Activated CD4-positive, alpha-beta T cell treated with anti-CD3 and anti-CD28 coated beads, Interleukin-2, amount 50 U/mL, for 16 hours (primary cell): ENCODE data around the gene ACOX3.
A peak's percentile ranks its signal among the peaks of the same experiment; 100 is the strongest.

Source experiments
- DNase-seq: peaks from one replicate; pipeline ENCODE4 v3.0.0-alpha.2; 2020

The ACOX3 gene

DNA sequence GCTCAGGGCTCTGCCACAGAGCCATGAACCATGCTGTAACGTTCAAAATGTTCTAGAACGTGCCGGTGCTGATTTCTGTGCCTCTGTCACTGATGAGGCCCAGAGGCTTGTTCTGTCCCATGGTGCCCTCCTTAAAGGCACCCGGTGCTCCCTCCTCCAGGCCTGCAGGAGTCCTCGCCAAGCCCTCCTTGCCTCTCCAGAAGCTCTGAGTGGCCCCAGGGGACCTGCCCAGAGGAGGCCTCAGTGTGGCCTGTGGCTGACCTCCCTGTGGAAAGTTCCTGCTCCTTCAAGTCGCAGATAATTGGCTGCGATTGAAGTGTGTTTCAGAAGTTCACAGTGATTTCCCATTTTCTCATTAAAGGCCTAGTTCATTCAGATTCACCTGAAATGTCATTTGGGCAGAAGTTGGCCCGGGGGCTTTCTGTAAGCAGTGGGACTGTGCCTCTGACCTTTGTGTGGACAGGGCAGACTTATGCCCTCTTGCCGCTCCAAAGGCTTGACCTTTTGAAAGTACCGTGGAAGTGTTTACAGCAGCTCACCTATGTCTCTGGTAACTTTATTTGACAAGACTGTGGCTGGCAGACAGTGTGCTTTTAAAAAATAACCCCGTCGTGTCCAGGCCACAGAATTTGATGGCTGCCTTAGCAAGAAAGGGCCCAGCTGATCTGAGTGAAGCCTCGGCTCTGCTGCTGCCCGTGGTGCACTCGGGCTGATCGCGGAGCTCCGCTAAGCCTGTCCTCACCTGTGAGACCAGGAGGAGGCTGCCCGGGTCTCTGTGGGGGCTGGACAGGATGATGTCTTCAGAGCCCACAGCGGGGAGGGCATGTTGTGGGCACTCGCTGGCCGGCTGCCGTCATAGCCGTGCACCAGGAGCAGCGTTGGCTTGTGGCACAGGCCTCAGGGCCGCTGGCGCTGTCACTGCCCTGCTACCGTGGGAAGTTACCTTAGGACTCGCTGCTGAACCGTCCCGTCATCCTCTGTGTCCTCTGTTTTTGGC, 25.4 kb upstream of the ACOX3 start:
- DNase-seq, result no peak

DNA sequence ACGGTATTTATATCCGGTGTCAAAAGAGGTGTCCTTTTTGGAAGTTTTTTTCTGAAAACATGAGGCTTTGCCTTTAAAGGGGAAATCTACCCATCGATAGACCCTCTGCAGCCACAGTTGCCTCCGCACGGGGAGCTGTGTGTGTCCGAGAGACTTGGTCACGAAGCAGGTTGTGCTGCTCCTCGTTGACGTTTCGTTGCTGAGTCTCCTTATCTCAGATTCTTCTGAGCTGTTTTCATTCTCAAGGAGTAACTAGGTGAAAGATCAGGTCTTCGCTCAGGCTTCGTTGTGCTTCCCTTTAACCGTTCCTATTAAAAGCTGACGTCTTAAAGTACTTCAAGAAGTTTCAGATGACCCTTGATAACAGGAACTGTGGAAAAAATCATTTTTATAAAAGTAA, 23.9 kb upstream of the ACOX3 start:
- DNase-seq, result no peak

DNA sequence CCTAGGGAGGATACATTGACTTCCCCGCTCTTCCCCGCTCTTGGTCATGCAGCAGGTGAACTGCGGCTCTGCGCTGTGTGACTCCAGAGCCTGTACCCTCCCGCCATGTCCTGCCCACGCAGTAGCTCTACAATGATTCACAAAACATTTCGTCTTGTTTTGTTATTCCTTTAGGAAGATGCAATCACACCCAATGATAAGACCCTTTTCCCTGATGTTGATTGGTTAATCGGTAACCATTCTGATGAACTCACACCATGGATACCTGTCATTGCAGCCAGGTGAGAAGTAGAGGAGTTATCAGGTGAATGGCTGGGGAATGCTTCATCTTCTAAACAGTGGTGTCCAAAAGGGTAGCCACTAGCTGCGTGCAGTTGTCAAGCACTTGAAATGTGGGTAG, 23.3 kb upstream of the ACOX3 start:
- DNase-seq, result no peak

DNA sequence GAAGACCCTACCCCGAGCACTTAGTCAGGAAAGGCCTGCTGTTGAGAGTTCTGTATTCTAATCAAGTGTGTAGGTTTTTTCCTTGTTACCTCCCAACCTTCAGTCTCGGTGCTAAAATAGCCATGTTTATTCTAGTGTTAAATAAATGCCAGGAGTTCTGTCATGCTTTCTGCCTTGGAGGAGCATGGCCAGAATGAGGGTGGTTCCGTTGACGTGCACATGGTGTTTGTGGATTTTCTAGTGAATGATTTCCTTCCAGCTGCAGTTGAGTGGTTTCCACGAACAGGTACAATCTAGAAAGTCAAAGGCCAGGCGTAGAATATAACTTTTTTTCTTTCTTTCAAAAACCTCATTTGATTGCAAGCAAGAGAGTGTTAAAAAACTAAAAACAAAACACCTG, 21.1 kb upstream of the ACOX3 start:
- DNase-seq, result no peak

- no peak for DNase-seq
Observed at GRCh38 chr4:8461086-8461485, 20.6 kb upstream of the ACOX3 start.

GRCh38 chr4:8459867-8460445, 19.4 kb upstream of the ACOX3 start:
- no peak for DNase-seq

- DNase-seq, result no peak
Observed at GRCh38 chr4:8457646-8458252, 17.2 kb upstream of the ACOX3 start.

DNA sequence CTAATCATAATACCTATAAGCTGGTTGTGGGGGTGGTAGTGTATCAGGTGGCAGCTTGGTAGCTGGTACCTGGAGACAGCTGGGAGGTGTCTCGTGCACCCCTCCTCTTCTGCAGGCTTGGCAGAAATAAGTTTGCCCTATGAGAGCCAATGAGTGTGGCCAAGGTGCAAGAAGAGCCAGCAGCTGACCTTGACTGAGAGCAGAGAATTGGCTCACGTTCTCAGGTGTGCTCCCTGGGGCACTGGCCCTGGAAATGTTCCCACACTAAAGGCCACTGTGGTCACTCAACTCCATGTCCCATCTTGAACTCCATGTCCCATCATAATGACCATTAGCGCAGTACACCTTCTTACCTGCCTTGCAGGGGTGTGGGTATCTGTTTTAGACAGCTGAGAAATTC, 13.4 kb upstream of the ACOX3 start:
- DNase-seq, result no peak

GRCh38 chr4:8451440-8452182, 11.1 kb upstream of the ACOX3 start:
- no peak for DNase-seq

DNA sequence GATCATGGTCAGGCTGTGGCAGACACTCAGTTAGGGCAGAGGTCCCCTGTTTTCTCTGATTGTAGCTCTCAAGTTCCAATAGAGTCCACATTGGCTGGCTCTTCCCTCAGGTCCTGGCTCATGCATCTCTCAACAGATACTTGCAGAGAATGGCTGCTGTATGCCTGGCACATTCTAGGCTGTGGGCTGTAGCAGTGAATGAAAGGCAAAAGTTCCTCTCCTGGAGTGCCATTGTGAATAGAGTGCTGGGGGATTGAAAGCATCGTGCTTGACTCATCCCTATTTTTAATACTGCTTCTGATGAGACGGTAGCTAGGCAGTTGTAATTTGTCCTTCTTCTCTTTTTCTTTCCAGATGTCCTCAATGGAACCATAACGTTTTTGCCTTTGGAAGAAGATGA, 5.6 kb upstream of the ACOX3 start:
- DNase-seq, result no peak

DNA sequence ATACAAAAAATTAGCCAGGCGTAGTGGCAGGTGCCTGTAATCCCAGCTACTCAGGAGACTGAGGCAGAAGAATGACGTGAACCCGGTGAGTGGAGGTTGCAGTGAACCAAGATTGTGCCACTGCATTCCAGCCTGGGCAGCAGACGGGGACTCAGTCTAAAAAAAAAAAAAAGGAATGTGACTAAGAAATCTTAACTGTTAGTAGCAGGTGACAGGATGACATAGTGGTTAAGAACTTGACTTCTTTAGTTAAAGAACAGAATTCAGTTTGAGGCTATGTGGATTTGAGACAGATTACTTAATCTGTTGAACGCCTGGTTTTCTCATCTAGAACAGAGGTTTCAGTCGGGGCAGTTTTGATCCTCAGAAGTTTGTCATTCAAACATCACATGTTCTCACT, 3.3 kb upstream of the ACOX3 start:
- DNase-seq, result no peak

DNA sequence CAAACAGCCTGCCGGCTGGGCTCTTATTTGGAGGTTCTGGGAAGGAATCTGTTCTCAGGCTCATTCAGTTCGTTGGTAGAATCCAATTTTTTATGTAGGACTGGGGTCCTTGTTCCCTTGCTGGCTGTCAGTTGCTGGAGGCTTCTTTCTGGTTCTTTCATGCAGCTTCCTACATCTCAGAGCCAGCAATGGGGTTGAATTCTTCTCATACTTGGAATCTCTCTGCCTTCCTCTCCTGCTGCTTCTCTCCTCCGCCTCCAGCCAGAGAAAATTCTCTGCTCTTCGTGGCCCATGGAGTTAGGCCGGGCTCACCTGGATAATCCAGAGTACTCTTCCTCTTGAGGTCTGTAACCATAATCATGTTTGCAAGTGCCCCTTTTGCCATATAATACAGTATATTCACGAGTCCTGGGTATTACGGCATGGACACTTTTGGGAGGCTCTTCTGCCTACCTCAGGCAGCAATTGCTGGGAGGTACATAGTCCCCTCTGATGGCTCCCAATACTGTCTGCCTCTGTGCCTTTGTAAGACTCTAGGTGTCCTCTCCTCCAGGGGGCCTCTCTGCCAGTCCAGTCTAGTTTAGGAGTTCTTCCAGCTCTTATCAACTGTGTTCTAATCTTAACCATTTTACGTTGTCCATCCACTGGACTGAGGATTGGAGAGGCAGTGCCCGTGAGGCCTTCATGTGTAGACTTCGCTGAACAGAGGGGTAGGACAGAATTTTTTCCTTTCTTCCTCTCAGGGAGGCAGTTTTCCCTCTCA, 2.3 kb upstream of the ACOX3 start:
- no peak for DNase-seq

DNA sequence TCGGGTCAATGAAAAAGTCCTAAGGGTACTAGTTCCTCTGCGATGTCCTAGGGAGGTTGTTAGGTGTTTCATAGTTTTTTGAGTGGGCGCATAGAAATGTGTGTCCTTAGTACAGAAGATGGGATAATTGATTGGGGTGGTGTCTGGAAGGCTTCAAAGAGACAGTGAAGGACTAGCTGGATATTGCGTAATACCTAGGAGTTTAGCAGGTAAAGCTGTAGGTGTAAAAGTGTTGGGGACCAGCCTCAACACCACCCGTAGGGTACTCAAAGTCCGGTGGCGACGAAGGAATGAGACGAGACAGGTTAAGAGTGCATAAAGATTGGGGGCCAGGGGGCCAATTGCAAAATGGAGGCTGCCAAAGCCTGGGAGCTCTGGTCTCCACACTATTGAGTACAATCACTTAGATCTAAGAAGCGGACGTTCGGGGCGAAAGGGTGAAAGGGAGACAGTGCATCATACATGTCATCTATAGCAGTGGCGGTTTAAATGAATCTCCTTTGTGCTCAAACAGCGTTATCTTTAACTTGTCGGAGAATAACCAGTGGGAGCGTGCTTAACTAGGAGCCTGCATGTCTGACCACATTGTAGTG, 1.1 kb upstream of the ACOX3 start:
- DNase-seq, result no peak

DNA sequence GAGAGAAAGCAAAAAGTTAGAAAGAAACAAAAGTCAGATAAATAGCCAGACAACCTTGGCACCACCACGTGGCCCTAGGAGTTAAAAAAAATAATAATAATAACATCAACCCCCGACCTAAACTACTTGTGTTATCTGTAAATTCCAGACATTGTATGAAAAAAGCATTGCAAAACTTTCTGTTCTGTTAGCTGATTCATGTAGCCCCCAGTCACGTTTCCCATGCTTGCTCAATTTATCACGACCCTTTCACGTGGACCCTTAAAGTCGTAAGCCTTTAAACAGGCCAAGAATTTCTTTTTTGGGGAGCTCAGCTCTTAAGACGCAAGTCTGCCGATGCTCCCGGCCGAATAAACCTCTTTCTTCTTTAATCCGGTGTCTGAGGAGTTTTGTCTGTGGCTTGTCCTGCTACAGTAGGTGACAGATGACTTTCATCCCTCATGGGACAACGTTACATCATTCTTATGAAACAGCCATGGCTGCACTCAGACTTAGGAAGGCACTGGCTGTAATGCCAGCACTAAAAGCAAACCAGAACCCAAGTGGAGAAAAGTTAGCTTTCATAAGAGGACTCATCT, 520 bp downstream of the ACOX3 start:
- DNase-seq, result peak; percentile 49

- DNase-seq, result no peak
Observed at GRCh38 chr4:8439168-8439567, 1.4 kb downstream of the ACOX3 start.

GRCh38 chr4:8438743-8439142, 1.8 kb downstream of the ACOX3 start:
- no peak for DNase-seq

DNA sequence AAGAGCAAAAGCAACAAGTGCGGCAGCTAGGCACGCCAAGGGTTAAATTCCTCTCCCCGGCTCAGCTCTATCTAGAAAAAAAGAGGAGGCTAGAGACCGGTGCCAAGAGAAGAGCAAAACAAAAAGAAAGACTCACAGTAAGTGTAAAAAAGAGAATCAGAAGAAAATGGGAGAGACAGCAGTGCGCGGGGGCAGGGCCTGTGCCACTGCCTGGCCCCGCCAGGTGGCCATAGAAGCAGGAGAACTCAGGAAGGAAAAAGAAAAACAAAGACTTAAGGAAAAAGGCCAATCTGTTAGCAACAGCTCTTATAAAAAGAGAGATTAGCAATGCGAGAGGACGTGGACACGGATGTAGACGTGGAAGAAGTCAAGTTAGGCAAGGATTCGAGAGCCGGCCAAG, 3.2 kb downstream of the ACOX3 start:
- no peak for DNase-seq

DNA sequence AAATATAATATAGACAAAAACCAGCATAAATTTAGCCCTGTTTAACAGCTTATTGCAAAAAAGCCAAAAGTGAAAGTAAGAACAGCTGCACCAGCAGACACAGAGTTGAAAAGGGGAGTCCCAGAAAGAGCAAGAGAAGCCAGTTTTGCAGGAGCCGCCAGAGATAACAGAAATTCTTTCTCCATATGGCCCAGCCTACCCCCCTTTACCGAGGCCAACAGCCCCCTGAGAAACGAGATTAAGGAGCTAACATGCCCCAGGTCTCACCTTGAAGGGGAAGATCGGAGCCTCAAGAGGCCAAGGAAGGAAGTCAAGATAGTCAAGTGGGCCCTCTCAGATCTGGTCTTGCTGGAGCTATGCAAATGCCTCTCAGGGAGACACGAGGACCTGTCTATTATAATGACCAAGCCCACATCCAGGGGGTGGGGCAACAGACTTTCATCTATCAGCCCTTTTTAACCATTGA, 4.8 kb downstream of the ACOX3 start:
- DNase-seq, result peak; percentile 54

GRCh38 chr4:8434251-8435073, 6.1 kb downstream of the ACOX3 start:
- no peak for DNase-seq

DNA sequence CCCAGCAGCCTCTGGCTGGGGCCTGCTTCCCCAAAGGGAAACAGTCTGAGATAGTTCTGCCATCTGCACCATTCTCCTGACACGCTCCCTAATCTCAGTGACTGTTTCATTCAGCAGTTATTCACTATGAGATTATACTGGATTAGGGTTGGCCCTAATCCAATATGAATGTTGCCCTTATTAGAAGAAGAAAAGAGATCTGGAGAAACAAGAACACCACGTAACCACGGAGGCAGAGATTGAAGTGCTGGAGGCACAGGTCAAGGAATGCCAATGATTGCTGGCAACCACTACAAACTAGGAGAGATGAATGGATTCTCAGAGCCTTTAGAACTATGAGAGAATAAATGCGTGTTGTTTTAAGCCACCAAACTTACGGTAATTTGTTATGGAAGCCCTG, 7.4 kb downstream of the ACOX3 start:
- no peak for DNase-seq

DNA sequence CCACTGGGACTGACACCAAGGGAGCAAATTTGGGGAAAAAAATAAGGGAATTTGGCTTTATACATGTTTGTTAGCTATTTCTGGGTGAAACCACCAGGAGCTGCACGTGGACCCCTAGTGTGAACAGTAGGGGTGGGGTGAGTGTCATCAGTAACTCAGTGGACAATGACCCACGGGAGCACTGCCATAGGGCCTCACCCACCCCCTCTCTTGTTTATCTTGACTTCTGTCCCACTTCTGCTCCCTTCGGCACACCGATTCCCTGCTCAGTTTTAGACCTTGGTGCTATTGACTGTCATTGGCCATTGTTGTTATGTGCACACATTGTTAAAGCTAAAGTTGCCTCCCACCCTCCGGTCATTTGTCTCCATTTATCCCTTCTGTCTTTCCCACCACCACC, 9.0 kb downstream of the ACOX3 start:
- DNase-seq, result no peak
